ENCODE measurements around the gene HEXB. TPM values are rescaled to one million over a fixed set of nuclear protein-coding genes. Genes with fewer than 3 reads are reported as not detected.

Gene HEXB
- total and polyA plus RNA-seq, 9 of the 15 experiments (the other 6 are each of a cell fraction or from before 2014, with no cell fraction given): 22.9 to 158 (median 108) TPM

GRCh38 chr5:74665273-74665672 lies 19.8 kb upstream of the HEXB start:
- Histone ChIP-seq H3K9me1 (ENCODE audit: control insufficient read depth, insufficient read depth, low read length) (no peaks in the 10 kb centered on the region), H4K20me1 (replicated peaks; ENCODE audit: control insufficient read depth, insufficient read depth, low read length) (no peaks in the 10 kb centered on the region), H3K4me2 (ENCODE audit: insufficient read depth, low read length) (no peak overlapping the region), H3K36me3 (ENCODE audit: control insufficient read depth, insufficient read depth, low read length) (no peaks in the 10 kb centered on the region), H3K9ac (ENCODE audit: insufficient read depth in 1 of 2, low read depth in 2 of 2, low read length in 2 of 2) (no peak overlapping the region), H3K27ac (ENCODE audit: extremely low read depth, low read depth, low read length) (no peak overlapping the region), H2AFZ (ENCODE audit: low read depth, low read length) (no peak overlapping the region), H3K27me3 (ENCODE audit: control insufficient read depth in 2 of 2, insufficient read depth in 2 of 2, low read length in 2 of 2) (peaks cover 7 to 16% of the 10 kb centered on the region in 2 experiments; a peak in 4 of 5 replicates), H3K4me1 (replicated peaks in 1 of 2; ENCODE audit: control insufficient read depth in 2 of 2, insufficient read depth in 2 of 2, low read length in 2 of 2) (no peaks in the 10 kb centered on the region), H3K9me3 (replicated peaks; ENCODE audit: control insufficient read depth, insufficient read depth, low read depth, low read length) (no peaks in the 10 kb centered on the region), H3K79me2 (ENCODE audit: control insufficient read depth, insufficient read depth, low read length) (no peaks in the 10 kb centered on the region), H3K4me3 (no peak overlapping the region)
- in situ Hi-C loops (cut with MboI) (no loop called here), intact Hi-C loops (cut with micrococcal nuclease) (no loop called here)
- no peak for TF ChIP-seq COPS2 (conservative IDR thresholded peaks at IDR 0.05)
- no peak for TF ChIP-seq CEBPG (CRISPR knock-in tag; IDR thresholded peaks at IDR 0.05)
- TF ChIP-seq CEBPG (tag; conservative IDR thresholded peaks at IDR 0.05 in 1 of 2, IDR thresholded peaks at IDR 0.05 in 1 of 2): peak; percentile 58 to 70
- peak; percentile 33; the same call in 1 of the 2 replicates for TF ChIP-seq EGR1 (conservative IDR thresholded peaks at IDR 0.05)
- peak; percentile 72 for TF ChIP-seq CEBPB (tag; IDR thresholded peaks at IDR 0.05)
- no peak for TF ChIP-seq MTF1 (CRISPR knock-in tag; IDR thresholded peaks at IDR 0.05; ENCODE audit: borderline replicate concordance)
- FAIRE-seq: no peak
- DNase-seq (ENCODE audit: extremely low read depth in 1 of 4, low spot score in 3 of 4): no peak
- no TSS peak for BruUV-seq (replicated peaks)
- ATAC-seq: no peak
- POLR2A ChIA-PET: interaction anchor here (0.6 kb wide), 1 partner anchor 20 kb away, joined by 3 read pairs; no protein-coding TSS in a partner anchor
- CTCF ChIA-PET (ENCODE audit: low intra/inter-chr PET ratio): no interaction called here
- WGBS (ENCODE audit: insufficient coverage, low coverage, missing lambda C conversion rate): 10% methylated on average over 2 of the region's 2 CpGs

GRCh38 chr5:74665816-74666215 lies 19.2 kb upstream of the HEXB start:
- Histone ChIP-seq H3K79me2 (ENCODE audit: control insufficient read depth, insufficient read depth, low read length) (no peaks in the 10 kb centered on the region), H2AFZ (ENCODE audit: low read depth, low read length) (no peak overlapping the region), H3K9ac (ENCODE audit: insufficient read depth in 1 of 2, low read depth in 2 of 2, low read length in 2 of 2) (no peak overlapping the region), H3K4me2 (ENCODE audit: insufficient read depth, low read length) (no peak overlapping the region), H3K27ac (ENCODE audit: extremely low read depth, low read depth, low read length) (no peak overlapping the region), H3K4me1 (replicated peaks in 1 of 2; ENCODE audit: control insufficient read depth in 2 of 2, insufficient read depth in 2 of 2, low read length in 2 of 2) (no peaks in the 10 kb centered on the region), H4K20me1 (replicated peaks; ENCODE audit: control insufficient read depth, insufficient read depth, low read length) (no peaks in the 10 kb centered on the region), H3K4me3 (no peak overlapping the region), H3K9me3 (replicated peaks; ENCODE audit: control insufficient read depth, insufficient read depth, low read depth, low read length) (no peaks in the 10 kb centered on the region), H3K36me3 (ENCODE audit: control insufficient read depth, insufficient read depth, low read length) (no peaks in the 10 kb centered on the region), H3K9me1 (ENCODE audit: control insufficient read depth, insufficient read depth, low read length) (no peaks in the 10 kb centered on the region), H3K27me3 (ENCODE audit: control insufficient read depth in 2 of 2, insufficient read depth in 2 of 2, low read length in 2 of 2) (peaks cover 7 to 19% of the 10 kb centered on the region in 2 experiments; a peak in 4 of 5 replicates)
- FAIRE-seq (no peak), DNase-seq (ENCODE audit: extremely low read depth in 1 of 4, low spot score in 3 of 4) (no peak), ATAC-seq (no peak)
- WGBS (ENCODE audit: insufficient coverage, low coverage, missing lambda C conversion rate): 0% methylated on average over 1 of the region's 1 CpG
- CTCF ChIA-PET (ENCODE audit: low intra/inter-chr PET ratio): no interaction called here
- POLR2A ChIA-PET: no interaction called here
- intact Hi-C loops (cut with micrococcal nuclease) (no loop called here), in situ Hi-C loops (cut with MboI) (no loop called here)
- no TSS peak for BruUV-seq (replicated peaks)
- TF ChIP-seq ZFP30 (CRISPR knock-in tag; IDR thresholded peaks at IDR 0.05; ENCODE audit: borderline replicate concordance) (no peak), NFE2 (IDR thresholded peaks at IDR 0.05; ENCODE audit: low read depth) (no peak), ZNF707 (CRISPR knock-in tag; conservative IDR thresholded peaks at IDR 0.05) (no peak)
- TF ChIP-seq, protein P1, sequence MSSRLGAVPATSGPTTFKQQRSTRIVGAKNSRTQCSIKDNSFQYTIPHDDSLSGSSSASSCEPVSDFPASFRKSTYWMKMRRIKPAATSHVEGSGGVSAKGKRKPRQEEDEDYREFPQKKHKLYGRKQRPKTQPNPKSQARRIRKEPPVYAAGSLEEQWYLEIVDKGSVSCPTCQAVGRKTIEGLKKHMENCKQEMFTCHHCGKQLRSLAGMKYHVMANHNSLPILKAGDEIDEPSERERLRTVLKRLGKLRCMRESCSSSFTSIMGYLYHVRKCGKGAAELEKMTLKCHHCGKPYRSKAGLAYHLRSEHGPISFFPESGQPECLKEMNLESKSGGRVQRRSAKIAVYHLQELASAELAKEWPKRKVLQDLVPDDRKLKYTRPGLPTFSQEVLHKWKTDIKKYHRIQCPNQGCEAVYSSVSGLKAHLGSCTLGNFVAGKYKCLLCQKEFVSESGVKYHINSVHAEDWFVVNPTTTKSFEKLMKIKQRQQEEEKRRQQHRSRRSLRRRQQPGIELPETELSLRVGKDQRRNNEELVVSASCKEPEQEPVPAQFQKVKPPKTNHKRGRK (tag; IDR thresholded peaks at IDR 0.05): no peak
- TF ChIP-seq, protein P2, sequence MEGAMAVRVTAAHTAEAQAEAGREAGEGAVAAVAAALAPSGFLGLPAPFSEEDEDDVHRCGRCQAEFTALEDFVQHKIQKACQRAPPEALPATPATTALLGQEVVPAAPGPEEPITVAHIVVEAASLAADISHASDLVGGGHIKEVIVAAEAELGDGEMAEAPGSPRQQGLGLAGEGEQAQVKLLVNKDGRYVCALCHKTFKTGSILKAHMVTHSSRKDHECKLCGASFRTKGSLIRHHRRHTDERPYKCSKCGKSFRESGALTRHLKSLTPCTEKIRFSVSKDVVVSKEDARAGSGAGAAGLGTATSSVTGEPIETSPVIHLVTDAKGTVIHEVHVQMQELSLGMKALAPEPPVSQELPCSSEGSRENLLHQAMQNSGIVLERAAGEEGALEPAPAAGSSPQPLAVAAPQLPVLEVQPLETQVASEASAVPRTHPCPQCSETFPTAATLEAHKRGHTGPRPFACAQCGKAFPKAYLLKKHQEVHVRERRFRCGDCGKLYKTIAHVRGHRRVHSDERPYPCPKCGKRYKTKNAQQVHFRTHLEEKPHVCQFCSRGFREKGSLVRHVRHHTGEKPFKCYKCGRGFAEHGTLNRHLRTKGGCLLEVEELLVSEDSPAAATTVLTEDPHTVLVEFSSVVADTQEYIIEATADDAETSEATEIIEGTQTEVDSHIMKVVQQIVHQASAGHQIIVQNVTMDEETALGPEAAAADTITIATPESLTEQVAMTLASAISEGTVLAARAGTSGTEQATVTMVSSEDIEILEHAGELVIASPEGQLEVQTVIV (CRISPR knock-in tag; IDR thresholded peaks at IDR 0.05; ENCODE audit: borderline replicate concordance): no peak
- TF ChIP-seq, protein P3, sequence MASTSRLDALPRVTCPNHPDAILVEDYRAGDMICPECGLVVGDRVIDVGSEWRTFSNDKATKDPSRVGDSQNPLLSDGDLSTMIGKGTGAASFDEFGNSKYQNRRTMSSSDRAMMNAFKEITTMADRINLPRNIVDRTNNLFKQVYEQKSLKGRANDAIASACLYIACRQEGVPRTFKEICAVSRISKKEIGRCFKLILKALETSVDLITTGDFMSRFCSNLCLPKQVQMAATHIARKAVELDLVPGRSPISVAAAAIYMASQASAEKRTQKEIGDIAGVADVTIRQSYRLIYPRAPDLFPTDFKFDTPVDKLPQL (IDR thresholded peaks at IDR 0.05; ENCODE audit: extremely low read depth, insufficient read length): no peak
